A549 (cell line): ENCODE data around the gene ZBTB47. TPM values are rescaled to one million over a fixed set of nuclear protein-coding genes. Genes with fewer than 3 reads are reported as not detected.

ENCODE experiments used
- ATAC-seq, 2 experiments: fragments of 200-7000 bp in 1 of 2; fragments of >200 bp in 1 of 2; cut with Nextera tagmentation in 1 of 2; cut with Tn5 transposase in 1 of 2; 3 replicates each; pipeline versions ENCODE4 v1.8.0 to v1.9.1; 2018 to 2020; ENCODE audit warnings: mild to moderate bottlenecking in 1 of 2, moderate library complexity in 1 of 2
- CTCF ChIA-PET: fragments of 300-600 bp; sonication (Branson Sonifier 250); formaldehyde crosslinking; extraction: SDS; loops from one replicate; lab custom pipeline; 2021; ENCODE audit warnings: antibody characterized with exemption, inconsistent platforms; lab: Yijun Ruan, JAX
- POLR2A ChIA-PET: fragments of 350-600 bp; formaldehyde crosslinking; extraction: SDS; loops from one replicate; lab custom pipeline; 2021; ENCODE audit warnings: antibody characterized with exemption, inconsistent platforms; lab: Yijun Ruan, JAX
- DNase-seq, 2 experiments: peaks; one replicate each; pipeline versions ENCODE4 v3.0.0 to v3.0.0-alpha.2; 2011 to 2016; ENCODE audit warnings: low read depth in 1 of 2, low spot score in 1 of 2
- FAIRE-seq: peaks from 2 replicates; lab custom pipeline; 2011; peaks lifted over from hg19 to GRCh38; lab: Jason Lieb, UNC
- H3K27ac ChIP-seq, 2 experiments: fragments of >200 bp; sonication (Bioruptor Twin); formaldehyde crosslinking; 3 replicates each; pipeline ENCODE4 v1.5.1; 2016 to 2017
- H3K4me1 ChIP-seq: fragments of >200 bp; sonication (Bioruptor Twin); formaldehyde crosslinking; 3 replicates; pipeline ENCODE4 v1.6.1; 2016
- H3K4me2 ChIP-seq: fragments of >200 bp; sonication (Bioruptor Twin); formaldehyde crosslinking; 3 replicates; pipeline ENCODE4 v1.6.1; 2016
- H3K4me3 ChIP-seq: fragments of >200 bp; sonication (Bioruptor Twin); formaldehyde crosslinking; 3 replicates; pipeline ENCODE4 v1.5.1; 2016
- H3K9me3 ChIP-seq: fragments of >200 bp; sonication (Bioruptor Twin); formaldehyde crosslinking; 3 replicates; pipeline ENCODE4 v1.6.1; 2016
- BHLHE40 ChIP-seq: IDR thresholded peaks from 2 replicates; pipeline ENCODE4 v1.6.1; 2012; ENCODE audit warnings: low read depth, low read length, inconsistent platforms
- CEBPB ChIP-seq, 2 experiments: fragments of >200 bp in 1 of 2; sonication (Bioruptor Twin) in 1 of 2; formaldehyde crosslinking in 1 of 2; IDR thresholded peaks; 2 replicates each; pipeline ENCODE4 v1.6.1; 2012 to 2016
- EHF ChIP-seq: fragments of 250-450 bp; sonication (Bioruptor Pico); IDR thresholded peaks from 2 replicates; pipeline ENCODE4 v1.5.0; 2020; ENCODE audit warnings: mild to moderate bottlenecking
- FOSL2 ChIP-seq, 2 experiments: fragments of 450-650 bp in 1 of 2; fragments of >200 bp in 1 of 2; sonication (Bioruptor Twin) in 1 of 2; formaldehyde crosslinking; IDR thresholded peaks; 2 replicates each; pipeline versions ENCODE4 v1.5.0 to v1.6.1; 2016 to 2020; ENCODE audit warnings: mild to moderate bottlenecking in 1 of 2, moderate library complexity in 1 of 2
- JUN ChIP-seq, 2 experiments: fragments of >200 bp; sonication (Bioruptor Twin); formaldehyde crosslinking; IDR thresholded peaks; 2 replicates in 1 of 2; 3 replicates in 1 of 2; pipeline ENCODE4 v1.6.1; 2016 to 2017
- RAD21 ChIP-seq, 2 experiments: fragments of >200 bp in 1 of 2; sonication (Bioruptor Twin) in 1 of 2; formaldehyde crosslinking in 1 of 2; IDR thresholded peaks in 1 of 2; conservative IDR thresholded peaks in 1 of 2; 2 replicates in 1 of 2; 3 replicates in 1 of 2; pipeline ENCODE4 v1.6.1; 2012 to 2018; ENCODE audit warnings: inconsistent platforms in 1 of 2
- RARB ChIP-seq: fragments of 250-450 bp; sonication (Bioruptor Pico); IDR thresholded peaks from 2 replicates; pipeline ENCODE4 v1.8.0; 2021; ENCODE audit warnings: mild to moderate bottlenecking, moderate library complexity
- RFX5 ChIP-seq: fragments of 450-650 bp; IDR thresholded peaks from 2 replicates; pipeline ENCODE4 v1.7.1; 2014; ENCODE audit warnings: antibody characterized with exemption, mild to moderate bottlenecking, moderate library complexity
- TP53 ChIP-seq: fragments of 250-450 bp; sonication (Bioruptor Pico); IDR thresholded peaks from 2 replicates; pipeline ENCODE4 v1.5.0; 2021; ENCODE audit warnings: mild to moderate bottlenecking, moderate library complexity
- ZC3H11A ChIP-seq: fragments of 450-650 bp; IDR thresholded peaks from 2 replicates; pipeline ENCODE4 v1.6.1; 2014; ENCODE audit warnings: antibody characterized with exemption, mild to moderate bottlenecking
- ZFP36 ChIP-seq: fragments of 450-650 bp; IDR thresholded peaks from 2 replicates; pipeline ENCODE4 v1.6.1; 2014; ENCODE audit warnings: borderline replicate concordance; ENCODE audit not compliant: partially characterized antibody
- WGBS: methylation state at CpG from one replicate; pipeline ENCODE4 v1.1.6; 2017; ENCODE audit errors: missing lambda C conversion rate; 5-methylcytosine and 5-hydroxymethylcytosine counted together
- polyA plus RNA-seq, 4 experiments: library from polyadenylated mRNA; depleted of rRNA in 3 of 4; stranded (reverse); fragments of >200 nt; fragmentation: RNase III in 1 of 4; extraction: RNeasy Plus Mini Kit Qiagen cat#74134 plus additional on column Dnase treatment in 1 of 4; gene quantifications; 2 replicates in 3 of 4; 3 replicates in 1 of 4; pipeline ENCODE4 v1.2.3, GENCODE V29; 2011 to 2017
- TF ChIP-seq, protein P1 (sequence below): fragments of 150-350 bp; IDR thresholded peaks from 2 replicates; pipeline ENCODE4 v1.6.1; 2014; ENCODE audit warnings: low read depth, mild to moderate bottlenecking, low read length
- TF ChIP-seq, protein P2 (sequence below): fragments of 200-600 bp; sonication (generic); IDR thresholded peaks from 2 replicates; pipeline ENCODE4 v1.6.1; 2016; ENCODE audit warnings: antibody characterized with exemption, mild to moderate bottlenecking, moderate library complexity
- TF ChIP-seq, protein P3 (sequence below): IDR thresholded peaks from 2 replicates; pipeline ENCODE4 v1.6.1; 2012
- TF ChIP-seq, protein P4 (sequence below): fragments of 450-650 bp; IDR thresholded peaks from 2 replicates; pipeline ENCODE4 v1.6.1; 2014; ENCODE audit warnings: antibody characterized with exemption

Gene ZBTB47
- polyA plus RNA-seq, 2 of the 4 experiments (the other 2 are of a cell fraction) = 2.5 to 6.8 TPM

DNA sequence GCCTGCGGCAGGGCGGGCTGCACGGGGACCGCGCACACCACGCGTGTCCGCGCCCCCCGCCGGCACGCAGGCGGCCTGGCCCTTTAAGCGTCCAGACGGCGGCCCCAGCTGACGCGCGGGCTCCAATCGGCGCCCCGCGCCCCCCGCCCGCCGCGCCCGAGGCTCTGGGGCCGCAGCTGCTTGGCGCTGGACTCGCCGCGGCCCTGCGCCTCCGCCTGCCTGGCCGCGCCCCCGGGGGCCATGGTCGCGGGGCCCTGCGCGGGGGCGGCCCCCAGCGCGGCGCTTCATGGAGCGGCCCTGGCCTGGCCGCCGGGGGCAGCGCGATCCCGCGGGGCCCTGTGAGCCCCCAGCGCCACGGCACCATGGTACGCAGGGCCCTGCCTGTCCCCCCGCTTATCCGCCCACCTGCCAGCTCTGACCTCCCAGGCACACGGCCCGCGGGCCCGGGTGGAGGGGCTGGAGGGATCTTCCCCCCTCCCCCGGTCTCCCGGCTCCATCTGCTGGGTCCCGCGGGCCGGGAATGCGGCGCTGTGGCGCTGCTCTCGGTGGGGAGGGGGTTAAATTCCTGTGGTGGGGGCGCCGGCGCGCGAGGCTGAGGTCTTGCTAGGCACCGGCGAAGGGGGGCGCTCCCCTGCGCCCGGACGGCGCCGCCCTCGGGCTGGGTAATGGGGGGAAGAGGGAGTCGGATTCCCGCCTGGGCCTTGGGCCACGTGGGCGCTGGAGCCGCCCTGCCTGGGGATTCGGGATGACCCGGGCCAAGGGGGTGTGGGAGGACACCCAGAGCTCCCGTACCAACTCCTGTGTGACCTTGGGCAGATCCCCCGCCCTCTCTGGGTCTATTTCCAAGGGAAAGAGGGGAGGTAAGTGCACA, 1.1 kb downstream of the ZBTB47 start (continued):
- TF ChIP-seq, protein P1, sequence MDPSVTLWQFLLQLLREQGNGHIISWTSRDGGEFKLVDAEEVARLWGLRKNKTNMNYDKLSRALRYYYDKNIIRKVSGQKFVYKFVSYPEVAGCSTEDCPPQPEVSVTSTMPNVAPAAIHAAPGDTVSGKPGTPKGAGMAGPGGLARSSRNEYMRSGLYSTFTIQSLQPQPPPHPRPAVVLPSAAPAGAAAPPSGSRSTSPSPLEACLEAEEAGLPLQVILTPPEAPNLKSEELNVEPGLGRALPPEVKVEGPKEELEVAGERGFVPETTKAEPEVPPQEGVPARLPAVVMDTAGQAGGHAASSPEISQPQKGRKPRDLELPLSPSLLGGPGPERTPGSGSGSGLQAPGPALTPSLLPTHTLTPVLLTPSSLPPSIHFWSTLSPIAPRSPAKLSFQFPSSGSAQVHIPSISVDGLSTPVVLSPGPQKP = no peak
- no peak for TF ChIP-seq RFX5
- TF ChIP-seq, all 56 proteins: peak for 10

DNA sequence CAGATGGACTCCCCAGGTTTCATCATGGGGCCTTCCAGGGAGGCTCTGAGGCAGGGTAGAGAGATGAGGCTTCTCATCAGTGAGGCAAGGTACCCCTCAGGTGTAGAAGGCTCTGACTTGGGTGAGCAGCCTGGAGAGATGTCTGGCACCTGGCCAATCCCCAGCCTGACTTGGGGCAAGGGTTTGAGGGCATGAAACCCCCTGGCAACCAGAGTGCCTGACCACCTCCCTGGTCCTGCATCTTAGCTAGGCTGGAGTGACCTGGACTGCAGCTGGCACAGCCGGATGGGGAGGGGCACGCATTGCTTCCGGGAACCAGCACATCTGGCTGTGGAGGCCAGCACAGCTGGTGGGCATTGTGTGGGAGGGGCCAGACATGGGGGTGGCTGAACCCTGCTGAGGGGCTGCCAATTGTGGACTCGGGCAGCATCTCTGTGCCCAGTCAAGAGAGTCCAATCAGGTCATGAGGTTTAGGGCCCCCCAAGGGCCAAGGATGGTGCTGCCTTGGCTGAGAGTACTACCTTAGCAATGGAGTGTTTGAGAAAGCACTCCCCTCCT, 1.9 kb downstream of the ZBTB47 start:
- no peak for ATAC-seq
- no CpG with 5 or more reads among the region's 4 CpGs for WGBS
- no peak for TF ChIP-seq BHLHE40
- no peak for TF ChIP-seq TP53 (CRISPR knock-in tag)
- TF ChIP-seq EHF (CRISPR knock-in tag) = no peak
- TF ChIP-seq, protein P2, sequence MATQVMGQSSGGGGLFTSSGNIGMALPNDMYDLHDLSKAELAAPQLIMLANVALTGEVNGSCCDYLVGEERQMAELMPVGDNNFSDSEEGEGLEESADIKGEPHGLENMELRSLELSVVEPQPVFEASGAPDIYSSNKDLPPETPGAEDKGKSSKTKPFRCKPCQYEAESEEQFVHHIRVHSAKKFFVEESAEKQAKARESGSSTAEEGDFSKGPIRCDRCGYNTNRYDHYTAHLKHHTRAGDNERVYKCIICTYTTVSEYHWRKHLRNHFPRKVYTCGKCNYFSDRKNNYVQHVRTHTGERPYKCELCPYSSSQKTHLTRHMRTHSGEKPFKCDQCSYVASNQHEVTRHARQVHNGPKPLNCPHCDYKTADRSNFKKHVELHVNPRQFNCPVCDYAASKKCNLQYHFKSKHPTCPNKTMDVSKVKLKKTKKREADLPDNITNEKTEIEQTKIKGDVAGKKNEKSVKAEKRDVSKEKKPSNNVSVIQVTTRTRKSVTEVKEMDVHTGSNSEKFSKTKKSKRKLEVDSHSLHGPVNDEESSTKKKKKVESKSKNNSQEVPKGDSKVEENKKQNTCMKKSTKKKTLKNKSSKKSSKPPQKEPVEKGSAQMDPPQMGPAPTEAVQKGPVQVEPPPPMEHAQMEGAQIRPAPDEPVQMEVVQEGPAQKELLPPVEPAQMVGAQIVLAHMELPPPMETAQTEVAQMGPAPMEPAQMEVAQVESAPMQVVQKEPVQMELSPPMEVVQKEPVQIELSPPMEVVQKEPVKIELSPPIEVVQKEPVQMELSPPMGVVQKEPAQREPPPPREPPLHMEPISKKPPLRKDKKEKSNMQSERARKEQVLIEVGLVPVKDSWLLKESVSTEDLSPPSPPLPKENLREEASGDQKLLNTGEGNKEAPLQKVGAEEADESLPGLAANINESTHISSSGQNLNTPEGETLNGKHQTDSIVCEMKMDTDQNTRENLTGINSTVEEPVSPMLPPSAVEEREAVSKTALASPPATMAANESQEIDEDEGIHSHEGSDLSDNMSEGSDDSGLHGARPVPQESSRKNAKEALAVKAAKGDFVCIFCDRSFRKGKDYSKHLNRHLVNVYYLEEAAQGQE = no peak
- TF ChIP-seq RARB = no peak
- TF ChIP-seq, protein P3, sequence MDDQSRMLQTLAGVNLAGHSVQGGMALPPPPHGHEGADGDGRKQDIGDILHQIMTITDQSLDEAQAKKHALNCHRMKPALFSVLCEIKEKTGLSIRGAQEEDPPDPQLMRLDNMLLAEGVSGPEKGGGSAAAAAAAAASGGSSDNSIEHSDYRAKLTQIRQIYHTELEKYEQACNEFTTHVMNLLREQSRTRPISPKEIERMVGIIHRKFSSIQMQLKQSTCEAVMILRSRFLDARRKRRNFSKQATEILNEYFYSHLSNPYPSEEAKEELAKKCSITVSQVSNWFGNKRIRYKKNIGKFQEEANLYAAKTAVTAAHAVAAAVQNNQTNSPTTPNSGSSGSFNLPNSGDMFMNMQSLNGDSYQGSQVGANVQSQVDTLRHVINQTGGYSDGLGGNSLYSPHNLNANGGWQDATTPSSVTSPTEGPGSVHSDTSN = no peak
- no peak for TF ChIP-seq ZC3H11A
- TF ChIP-seq CEBPB (IDR thresholded peaks at IDR 0.05) = no peak
- no peak for TF ChIP-seq RAD21 (conservative IDR thresholded peaks at IDR 0.05 in 1 of 2, IDR thresholded peaks at IDR 0.05 in 1 of 2)
- H3K4me3 ChIP-seq = peak overlapping the region; percentile 69
- DNase-seq = no peak
- H3K4me2 ChIP-seq = peak overlapping the region; percentile 96
- H3K9me3 ChIP-seq = no peaks in the 10 kb centered on the region
- ChIA-PET POLR2A (no interaction called here), CTCF (interaction anchor here (1.3 to 1.7 kb wide), 3 partner anchors 14 to 89 kb away, joined by 3 to 4 read pairs (median 3); no protein-coding TSS in a partner anchor)
- FAIRE-seq = no peak
- peaks cover 37% of the 10 kb centered on the region for H3K4me1 ChIP-seq
- H3K27ac ChIP-seq = peak overlapping the region; percentile 87 to 97

DNA sequence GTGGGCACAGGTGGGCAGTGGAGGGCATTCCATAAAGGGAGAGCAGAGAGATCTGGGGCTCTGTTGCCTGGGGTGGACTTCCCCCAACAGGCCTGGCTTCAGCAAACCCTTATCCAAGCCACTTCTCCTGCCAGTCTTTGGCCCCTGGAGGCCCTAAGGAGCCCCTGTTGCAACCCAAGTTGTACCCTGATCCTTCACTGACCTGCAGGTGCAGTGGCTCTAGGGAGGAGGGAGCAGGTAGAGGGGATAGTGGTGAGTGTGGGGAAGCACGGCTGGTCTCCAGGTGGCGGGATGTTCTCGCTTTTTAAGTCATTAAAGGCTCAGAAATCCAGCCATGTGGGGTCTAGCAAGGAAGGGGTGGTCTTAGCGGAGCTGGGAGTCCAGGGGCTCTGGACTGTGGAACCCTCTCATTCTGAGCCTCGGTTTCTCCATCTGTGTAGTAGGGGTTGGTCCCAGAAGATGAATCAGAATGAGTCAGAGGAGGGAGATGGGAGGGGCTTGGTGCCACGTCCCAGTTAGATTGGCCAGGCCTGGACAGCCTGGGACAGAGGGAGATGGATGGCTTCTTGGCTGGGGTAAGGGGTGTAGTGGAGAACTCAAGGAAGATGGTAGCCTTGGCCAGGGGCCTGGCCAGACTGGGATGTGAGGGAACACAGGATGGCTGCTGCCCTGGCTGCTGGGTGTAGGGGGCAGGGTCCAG, 2.6 kb downstream of the ZBTB47 start:
- peak overlapping the region; percentile 96; the same call in 2 of the 3 replicates for H3K4me2 ChIP-seq

More for the DNA sequence above, 2.6 kb downstream of the ZBTB47 start:
- ChIA-PET CTCF (interaction anchor here (1.3 kb wide), 2 partner anchors 40 to 88 kb away, joined by 3 read pairs; no protein-coding TSS in a partner anchor), POLR2A (no interaction called here)
- Histone ChIP-seq H3K4me3 (no peak overlapping the region), H3K4me1 (peaks cover 33% of the 10 kb centered on the region), H3K27ac (peak overlapping the region in 1 of 2 experiments; percentile 97; a peak in 3 of 6 replicates), H3K9me3 (no peaks in the 10 kb centered on the region)
- DNase-seq = no peak
- no peak for FAIRE-seq
- WGBS = 96% methylated on average over 6 of the region's 6 CpGs
- ATAC-seq = no peak
- TF ChIP-seq ZFP36 (no peak), FOSL2 (IDR thresholded peaks at IDR 0.05) (no peak), FOSL2 (CRISPR knock-in tag; IDR thresholded peaks at IDR 0.05) (peak; percentile 15; the same call in 1 of the 2 replicates), JUN (IDR thresholded peaks at IDR 0.05) (no peak)
- TF ChIP-seq, protein P4, sequence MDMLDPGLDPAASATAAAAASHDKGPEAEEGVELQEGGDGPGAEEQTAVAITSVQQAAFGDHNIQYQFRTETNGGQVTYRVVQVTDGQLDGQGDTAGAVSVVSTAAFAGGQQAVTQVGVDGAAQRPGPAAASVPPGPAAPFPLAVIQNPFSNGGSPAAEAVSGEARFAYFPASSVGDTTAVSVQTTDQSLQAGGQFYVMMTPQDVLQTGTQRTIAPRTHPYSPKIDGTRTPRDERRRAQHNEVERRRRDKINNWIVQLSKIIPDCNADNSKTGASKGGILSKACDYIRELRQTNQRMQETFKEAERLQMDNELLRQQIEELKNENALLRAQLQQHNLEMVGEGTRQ = no peak
